Muscle layer of duodenum (tissue), 2 donors: ENCODE data around the gene ZXDC.

Source experiments
- H3K27ac ChIP-seq: one replicate; pipeline ENCODE4 v1.7.0; 2013; ENCODE audit warnings: mild to moderate bottlenecking, low read length
- H3K27me3 ChIP-seq: one replicate; pipeline ENCODE4 v1.7.0; 2013; ENCODE audit warnings: low read depth, mild to moderate bottlenecking, control low read depth, low read length
- H3K36me3 ChIP-seq, 2 donors: one replicate each; pipeline ENCODE4 v1.7.0; 2013; ENCODE audit warnings: low read length in 2 of 2, control low read depth in 1 of 2, mild to moderate bottlenecking in 1 of 2; ENCODE audit not compliant: insufficient read depth in 2 of 2, control insufficient read depth in 1 of 2
- H3K4me1 ChIP-seq, 2 donors: one replicate each; pipeline ENCODE4 v1.7.0; 2013; ENCODE audit warnings: low read length in 2 of 2, mild to moderate bottlenecking in 2 of 2, control low read depth in 1 of 2, moderate library complexity in 1 of 2; ENCODE audit not compliant: insufficient read depth in 2 of 2, control insufficient read depth in 1 of 2
- H3K4me3 ChIP-seq, 2 donors: one replicate each; pipeline ENCODE4 v1.7.0; 2013; ENCODE audit warnings: low read length in 2 of 2, low read depth in 1 of 2, mild to moderate bottlenecking in 1 of 2
- H3K9me3 ChIP-seq, 2 donors: one replicate each; pipeline ENCODE4 v1.7.0; 2013; ENCODE audit warnings: low read length in 2 of 2, control low read depth in 1 of 2, mild to moderate bottlenecking in 1 of 2; ENCODE audit not compliant: control insufficient read depth in 1 of 2
- donor health status: healthy.

The ZXDC gene

DNA sequence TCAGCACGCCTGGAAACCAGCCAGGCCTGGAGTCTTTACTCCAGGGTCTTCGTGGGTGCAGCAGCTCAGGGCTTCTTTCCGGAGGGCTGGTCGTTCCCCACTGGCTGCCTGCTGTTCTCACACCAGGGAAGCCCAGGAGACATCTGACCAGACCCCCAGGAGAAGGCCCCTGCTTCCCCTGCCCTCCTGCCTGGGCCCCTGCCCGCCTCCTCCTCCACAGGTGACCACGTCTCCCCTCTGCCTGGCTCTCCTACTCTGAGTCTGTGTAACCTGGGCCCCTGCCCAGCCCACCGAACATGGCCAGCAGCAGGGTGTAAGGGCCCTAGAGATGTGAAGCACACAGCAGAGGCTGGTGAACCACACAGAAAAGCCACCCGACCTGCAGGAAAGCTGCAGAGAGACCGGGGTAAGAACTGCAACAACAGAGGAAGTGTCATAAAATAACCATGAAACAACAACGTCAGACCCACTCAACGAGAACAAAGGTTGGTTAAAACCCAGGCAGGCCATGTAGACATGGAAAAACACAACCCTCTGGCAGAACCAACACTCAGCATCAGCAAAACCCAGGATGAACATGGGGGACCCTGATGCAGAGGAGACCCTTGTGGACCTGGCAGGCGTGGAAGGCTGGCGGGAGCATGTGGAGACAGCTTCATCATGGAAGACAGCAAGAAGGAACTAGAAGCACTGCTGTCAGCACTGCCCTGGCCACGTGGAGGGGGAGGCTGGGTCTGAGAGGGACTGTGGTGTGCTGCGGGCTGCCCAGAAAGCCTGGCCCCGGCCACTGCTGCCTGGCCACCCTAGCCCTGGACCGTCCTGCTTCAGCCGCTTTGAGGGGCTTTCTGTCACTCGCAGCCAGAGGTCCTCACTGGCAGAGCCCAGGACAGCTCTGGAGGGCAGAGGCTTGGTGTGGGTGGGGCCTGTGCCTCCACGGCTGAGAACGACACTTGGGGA, 21.5 kb upstream of the ZXDC start:
- H3K9me3 ChIP-seq: no peaks in the 10 kb centered on the region
- no peak overlapping the region for H3K27ac ChIP-seq
- no peaks in the 10 kb centered on the region for H3K4me1 ChIP-seq
- H3K27me3 ChIP-seq: no peaks in the 10 kb centered on the region
- no peaks in the 10 kb centered on the region for H3K36me3 ChIP-seq
- H3K4me3 ChIP-seq: no peak overlapping the region

DNA sequence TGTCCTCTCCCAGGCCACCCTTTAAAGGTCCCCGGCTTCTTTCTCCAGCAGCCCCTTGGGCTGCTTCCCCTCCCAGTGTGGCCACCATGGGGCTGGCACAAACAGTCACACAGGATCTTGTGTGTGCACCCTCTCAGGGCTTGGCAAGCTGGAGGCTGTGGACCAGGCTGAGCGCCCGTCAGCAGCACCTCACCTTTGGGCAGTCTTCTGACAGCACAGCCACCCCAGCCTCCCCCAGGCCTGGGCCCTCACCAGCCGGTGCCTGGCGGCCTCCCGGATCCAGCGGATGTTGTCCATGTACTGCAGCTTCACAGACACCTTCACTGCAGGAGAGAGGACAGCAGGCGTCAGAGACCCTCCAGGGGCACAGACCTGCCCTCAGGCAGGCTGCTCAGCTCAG, 20.1 kb upstream of the ZXDC start:
- Histone ChIP-seq H3K27ac (no peak overlapping the region), H3K4me1 (no peaks in the 10 kb centered on the region), H3K9me3 (no peaks in the 10 kb centered on the region), H3K36me3 (no peaks in the 10 kb centered on the region), H3K27me3 (no peaks in the 10 kb centered on the region), H3K4me3 (no peak overlapping the region)

DNA sequence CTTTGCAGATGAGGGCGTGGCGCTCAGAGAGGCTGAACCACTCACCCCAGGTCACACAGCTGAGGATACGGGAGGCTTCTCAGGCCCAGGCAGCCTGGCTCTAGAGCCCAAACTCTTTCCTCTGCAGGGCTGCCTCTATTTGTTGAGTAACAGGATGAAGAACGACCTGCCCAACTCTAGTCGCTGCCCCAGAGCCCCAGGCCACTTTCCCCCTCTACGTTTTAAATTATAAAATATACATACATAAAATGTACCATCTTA, 19.2 kb upstream of the ZXDC start:
- Histone ChIP-seq H3K27ac (no peak overlapping the region), H3K36me3 (no peaks in the 10 kb centered on the region), H3K4me1 (no peaks in the 10 kb centered on the region), H3K27me3 (no peaks in the 10 kb centered on the region), H3K9me3 (no peaks in the 10 kb centered on the region), H3K4me3 (no peak overlapping the region)

DNA sequence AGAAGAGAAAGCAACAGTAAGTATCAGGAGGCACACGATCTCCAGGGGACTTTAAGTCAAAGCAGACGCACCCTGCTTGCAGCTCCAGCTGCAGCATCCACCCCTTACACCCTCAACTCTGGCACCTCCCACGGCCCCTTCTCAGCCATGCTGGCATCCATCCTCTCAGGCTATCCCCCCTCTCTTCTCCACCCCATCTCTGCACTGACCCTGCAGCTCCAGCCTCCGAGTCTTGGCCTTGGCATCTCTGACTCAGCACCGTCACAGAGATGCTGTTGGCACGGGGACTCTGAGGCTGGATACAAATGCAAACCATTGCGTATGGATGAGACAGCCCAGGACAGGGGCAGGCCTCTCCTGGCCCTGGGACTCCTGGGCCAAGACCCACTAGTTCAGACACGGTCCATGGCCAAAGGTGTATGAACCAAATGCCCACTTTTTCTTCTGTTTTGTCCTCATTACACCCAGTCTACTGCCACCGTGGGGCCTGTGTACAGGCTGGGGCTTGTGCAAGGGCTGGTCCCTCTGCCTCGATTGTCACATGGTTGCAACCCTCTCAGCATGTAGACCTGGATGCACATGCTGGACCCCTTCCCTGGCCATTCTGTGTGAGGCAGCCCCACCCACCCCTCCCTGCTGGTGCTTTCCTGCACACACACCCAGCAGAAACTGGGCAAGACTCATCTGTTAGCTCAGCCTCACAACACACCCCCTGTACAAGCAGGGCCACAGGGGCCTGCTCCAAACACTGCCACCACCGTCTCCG, 18.7 kb upstream of the ZXDC start:
- H3K4me1 ChIP-seq: no peaks in the 10 kb centered on the region
- H3K27me3 ChIP-seq: no peaks in the 10 kb centered on the region
- no peaks in the 10 kb centered on the region for H3K9me3 ChIP-seq
- no peak overlapping the region for H3K27ac ChIP-seq
- no peak overlapping the region for H3K4me3 ChIP-seq
- no peaks in the 10 kb centered on the region for H3K36me3 ChIP-seq

DNA sequence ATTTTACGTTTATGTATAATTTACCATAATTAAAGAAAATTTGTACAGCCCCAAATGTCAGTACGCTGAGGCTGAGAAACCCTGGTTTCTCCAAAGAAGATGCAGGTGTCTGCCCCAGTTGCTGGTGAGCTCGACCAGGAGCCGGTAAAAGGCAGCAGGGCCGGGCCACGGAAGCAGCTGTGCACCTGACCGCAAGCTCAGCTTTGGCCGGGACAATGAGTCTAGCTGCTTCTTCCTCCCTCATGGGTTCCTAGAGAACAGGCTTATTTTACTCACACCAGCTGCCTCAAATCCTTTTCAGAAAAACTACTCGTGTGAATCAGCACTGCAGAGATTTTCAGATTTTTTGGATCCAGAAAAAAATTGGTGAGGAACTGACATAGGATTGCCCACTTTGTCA, 18.0 kb upstream of the ZXDC start:
- no peak overlapping the region for H3K4me3 ChIP-seq
- H3K27me3 ChIP-seq: no peaks in the 10 kb centered on the region
- H3K36me3 ChIP-seq: no peaks in the 10 kb centered on the region
- no peaks in the 10 kb centered on the region for H3K4me1 ChIP-seq
- no peaks in the 10 kb centered on the region for H3K9me3 ChIP-seq
- no peak overlapping the region for H3K27ac ChIP-seq

DNA sequence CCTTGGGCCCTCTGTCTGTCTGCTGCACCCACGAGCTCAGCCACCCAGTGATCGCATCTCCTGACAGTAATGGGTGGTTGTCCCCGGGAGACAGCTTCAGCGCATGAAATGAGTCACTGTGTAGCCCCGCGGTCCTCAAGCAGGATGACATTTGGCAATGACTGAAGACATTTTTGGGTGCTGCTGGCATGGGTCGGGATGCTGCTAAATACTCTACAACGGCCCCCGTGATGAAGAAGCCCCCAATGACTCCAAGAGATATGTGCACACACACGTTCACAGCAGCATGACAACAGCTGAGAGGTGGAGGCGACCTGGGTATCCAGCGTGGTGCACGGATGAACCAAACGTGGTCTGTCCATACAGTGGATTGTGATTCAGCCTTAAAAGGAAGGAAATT, 17.4 kb upstream of the ZXDC start:
- no peaks in the 10 kb centered on the region for H3K4me1 ChIP-seq
- H3K27ac ChIP-seq: no peak overlapping the region
- no peaks in the 10 kb centered on the region for H3K36me3 ChIP-seq
- H3K4me3 ChIP-seq: no peak overlapping the region
- H3K9me3 ChIP-seq: no peaks in the 10 kb centered on the region
- no peaks in the 10 kb centered on the region for H3K27me3 ChIP-seq

DNA sequence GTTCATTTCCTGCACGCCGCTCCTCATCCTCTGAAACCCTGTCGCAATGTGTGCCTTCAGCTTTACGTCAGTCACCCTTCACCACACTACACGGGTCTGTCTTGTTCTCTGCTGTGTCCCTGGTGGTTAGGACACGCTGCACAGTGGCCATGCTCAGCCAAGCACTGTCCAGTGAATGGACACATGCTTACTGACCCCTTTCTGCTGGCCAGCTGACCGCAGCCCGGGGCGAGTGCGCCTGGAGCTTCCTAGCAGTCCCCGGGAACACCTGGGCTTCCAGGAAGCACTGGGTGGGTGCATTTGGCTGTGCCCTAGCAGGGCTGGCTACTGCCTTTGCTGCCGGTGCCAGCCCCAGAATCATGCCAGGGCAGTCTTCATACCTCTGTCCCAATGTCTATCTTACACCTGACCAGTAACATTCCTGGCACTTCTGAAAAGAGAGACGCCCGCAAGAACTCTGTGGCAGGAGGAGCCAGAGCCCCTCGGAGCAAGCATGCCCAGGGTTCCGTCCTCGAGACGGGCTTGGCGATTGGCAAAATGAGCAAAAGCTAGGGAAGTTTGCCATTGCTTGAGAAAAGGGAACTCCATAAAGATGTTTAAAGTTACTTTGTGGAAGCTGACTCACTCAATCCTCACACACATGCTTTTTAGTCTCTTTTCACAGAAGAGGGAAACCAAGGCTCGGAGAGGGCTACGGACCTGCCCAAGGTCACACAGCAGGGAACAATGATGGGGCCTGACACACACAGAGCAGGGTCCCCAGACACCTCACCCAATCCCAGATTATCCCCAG, 15.7 kb upstream of the ZXDC start:
- H3K9me3 ChIP-seq: no peaks in the 10 kb centered on the region
- H3K27ac ChIP-seq: no peak overlapping the region
- no peak overlapping the region for H3K4me3 ChIP-seq
- no peaks in the 10 kb centered on the region for H3K27me3 ChIP-seq
- H3K36me3 ChIP-seq: no peaks in the 10 kb centered on the region
- H3K4me1 ChIP-seq: no peaks in the 10 kb centered on the region

DNA sequence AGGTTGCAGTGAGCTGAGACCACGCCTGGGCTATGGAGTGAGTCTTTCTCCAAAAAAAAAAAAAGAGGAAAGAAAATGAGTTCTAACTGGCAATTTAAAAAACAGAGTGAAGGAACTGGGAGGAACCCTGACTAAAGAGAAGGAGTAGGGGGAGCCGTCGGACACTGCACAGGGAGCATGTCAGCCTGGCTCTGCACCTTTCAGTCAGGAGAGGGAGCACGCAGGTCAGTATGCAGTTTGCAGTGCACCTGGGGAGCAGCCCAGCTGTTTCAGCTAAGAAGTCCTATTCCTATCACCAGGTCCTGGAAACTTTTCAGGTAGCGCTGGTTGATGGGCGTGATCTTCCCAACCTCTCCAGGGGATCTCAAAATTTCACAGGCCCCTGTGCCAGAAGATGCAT, 14.9 kb upstream of the ZXDC start:
- H3K36me3 ChIP-seq: no peaks in the 10 kb centered on the region
- no peak overlapping the region for H3K4me3 ChIP-seq
- no peaks in the 10 kb centered on the region for H3K9me3 ChIP-seq
- no peaks in the 10 kb centered on the region for H3K27me3 ChIP-seq
- H3K4me1 ChIP-seq: no peaks in the 10 kb centered on the region
- H3K27ac ChIP-seq: no peak overlapping the region

DNA sequence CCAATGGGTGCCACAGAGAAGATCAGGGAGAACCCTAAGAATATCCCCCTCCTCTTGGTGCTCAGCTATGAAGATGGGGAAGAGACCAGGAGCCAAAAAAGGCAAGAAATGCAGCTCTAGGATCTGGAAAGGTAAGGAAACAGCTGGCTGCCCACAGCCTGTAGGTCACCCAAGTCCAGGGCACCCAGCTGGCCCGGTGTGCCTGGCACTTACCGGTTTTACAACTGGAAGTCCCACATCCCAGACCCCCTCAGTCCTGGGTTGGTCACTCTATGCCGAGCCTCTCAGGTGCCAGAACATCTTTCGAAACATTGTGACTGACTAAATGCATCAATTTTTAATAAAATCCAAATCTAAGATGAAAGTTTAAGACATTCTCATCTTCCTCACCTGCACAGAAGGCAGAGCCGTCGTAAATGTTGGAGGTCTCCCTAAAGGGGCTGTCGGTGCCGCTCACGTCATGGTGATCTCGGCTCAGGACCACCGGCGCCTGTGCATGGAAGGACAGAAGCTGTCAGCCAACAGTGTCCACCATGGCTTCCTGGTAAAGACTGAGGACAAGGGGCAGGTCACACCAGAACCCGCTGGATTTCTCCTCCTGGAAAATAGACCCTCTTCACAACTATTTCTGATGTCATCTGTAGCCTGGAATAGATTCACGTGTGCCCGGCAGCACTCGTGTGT, 13.3 kb upstream of the ZXDC start:
- Histone ChIP-seq H3K27ac (no peak overlapping the region), H3K9me3 (no peaks in the 10 kb centered on the region), H3K27me3 (no peaks in the 10 kb centered on the region), H3K36me3 (no peaks in the 10 kb centered on the region), H3K4me3 (no peak overlapping the region), H3K4me1 (no peaks in the 10 kb centered on the region)

DNA sequence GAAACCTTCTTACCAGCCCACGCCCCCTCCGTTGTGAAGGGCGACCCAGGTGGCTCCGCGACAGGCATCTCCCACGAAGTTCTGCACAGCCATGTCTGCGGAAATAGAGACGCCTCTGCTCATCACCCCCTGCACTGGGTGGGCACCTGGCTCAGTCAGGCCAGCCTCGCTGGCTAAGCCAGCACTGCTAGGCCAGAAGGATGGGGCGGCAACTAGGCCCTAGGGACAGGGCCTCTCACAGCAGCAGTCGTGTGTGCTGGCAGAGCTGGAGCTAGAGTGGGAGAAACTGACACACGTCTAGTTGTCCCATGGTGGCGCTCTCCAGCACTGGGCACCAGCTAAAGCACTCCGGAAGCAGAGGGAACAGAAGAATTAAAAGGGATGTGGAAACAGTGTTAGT, 12.5 kb upstream of the ZXDC start:
- H3K4me3 ChIP-seq: no peak overlapping the region
- H3K9me3 ChIP-seq: no peaks in the 10 kb centered on the region
- H3K27me3 ChIP-seq: no peaks in the 10 kb centered on the region
- H3K4me1 ChIP-seq: no peaks in the 10 kb centered on the region
- H3K27ac ChIP-seq: no peak overlapping the region
- no peaks in the 10 kb centered on the region for H3K36me3 ChIP-seq
